Loucy (cell line): Measurements from ENCODE around the gene CKAP4.

ENCODE experiments used
- CTCF ChIP-seq: fragments of 200-600 bp; sonication (generic); conservative IDR thresholded peaks from 2 replicates; pipeline ENCODE4 v1.5.1; 2014; ENCODE audit warnings: mild to moderate bottlenecking, antibody characterized with exemption, low read length
- EZH2phosphoT487 ChIP-seq: fragments of 200-600 bp; IDR thresholded peaks from 2 replicates; pipeline ENCODE4 v1.6.1; 2018; ENCODE audit warnings: antibody characterized with exemption, mild to moderate bottlenecking, moderate library complexity, borderline replicate concordance

- no peak for TF ChIP-seq CTCF
- no peak for TF ChIP-seq EZH2phosphoT487
Measured at GRCh38 chr12:106274575-106275121, 26.8 kb upstream of the CKAP4 start.
